Common myeloid progenitor, CD34-positive (primary cell): ENCODE data around the gene RCBTB1.

Source experiments
- CTCF ChIA-PET: fragments of 350-600 bp; sonication (Branson Sonifier 250); formaldehyde crosslinking; loops from one replicate; lab custom pipeline; 2021; ENCODE audit warnings: antibody characterized with exemption; lab: Charles Lee
- POLR2A ChIA-PET: fragments of 350-600 bp; sonication (Branson Sonifier 250); formaldehyde crosslinking; loops from one replicate; lab custom pipeline; 2021; ENCODE audit warnings: antibody characterized with exemption; lab: Charles Lee
- DNase-seq, 3 donors: peaks; one replicate each; pipeline versions ENCODE4 v3.0.0 to v3.0.0-alpha.2; 2013
- H3K27ac ChIP-seq, 2 experiments: 1 replicate in 1 of 2; 2 replicates in 1 of 2; pipeline ENCODE4 v1.7.0; 2013; ENCODE audit warnings: inconsistent platforms in 2 of 2, low read length in 2 of 2, mild to moderate bottlenecking in 2 of 2, low read depth in 1 of 2, moderate library complexity in 1 of 2; ENCODE audit not compliant: severe bottlenecking in 2 of 2, insufficient read depth in 1 of 2, poor library complexity in 1 of 2
- H3K27me3 ChIP-seq, 5 experiments: replicated peaks in 2 of 5; 1 replicate in 3 of 5; 2 replicates in 2 of 5; pipeline versions ENCODE4 v1.6.1 to v1.7.0; 2013; ENCODE audit warnings: low read length in 4 of 5, mild to moderate bottlenecking in 2 of 5, moderate library complexity in 2 of 5, inconsistent platforms in 1 of 5; ENCODE audit not compliant: insufficient read depth in 5 of 5, control insufficient read depth in 4 of 5
- H3K36me3 ChIP-seq, 4 experiments: 1 replicate in 2 of 4; 2 replicates in 2 of 4; pipeline versions ENCODE4 v1.6.1 to v1.7.0; 2013; ENCODE audit warnings: low read length in 3 of 4, control low read depth in 1 of 4, mild to moderate bottlenecking in 1 of 4; ENCODE audit not compliant: control insufficient read depth in 4 of 4, insufficient read depth in 4 of 4
- H3K4me1 ChIP-seq, 4 experiments: 1 replicate in 3 of 4; 2 replicates in 1 of 4; pipeline versions ENCODE4 v1.6.1 to v1.7.1; 2013; ENCODE audit warnings: low read length in 3 of 4, mild to moderate bottlenecking in 3 of 4, control low read depth in 1 of 4, inconsistent platforms in 1 of 4, moderate library complexity in 1 of 4; ENCODE audit not compliant: control insufficient read depth in 4 of 4, insufficient read depth in 4 of 4; ENCODE audit errors: control extremely low read depth in 1 of 4
- H3K4me3 ChIP-seq, 7 experiments: 1 replicate in 4 of 7; 2 replicates in 3 of 7; pipeline versions ENCODE4 v1.5.1 to v1.7.0; 2013; ENCODE audit warnings: mild to moderate bottlenecking in 7 of 7, low read length in 6 of 7, moderate library complexity in 6 of 7, inconsistent platforms in 2 of 7, low read depth in 2 of 7, control low read depth in 1 of 7; ENCODE audit not compliant: insufficient read depth in 4 of 7, control insufficient read depth in 1 of 7; ENCODE audit errors: extremely low read depth in 1 of 7
- H3K9me3 ChIP-seq, 5 experiments: 1 replicate in 4 of 5; 2 replicates in 1 of 5; pipeline versions ENCODE4 v1.6.1 to v1.7.1; 2013; ENCODE audit warnings: low read length in 4 of 5, mild to moderate bottlenecking in 2 of 5, inconsistent platforms in 1 of 5, low read depth in 1 of 5, moderate library complexity in 1 of 5; ENCODE audit not compliant: control insufficient read depth in 4 of 5, insufficient read depth in 2 of 5; ENCODE audit errors: control extremely low read depth in 1 of 5
- whole genome bisulfite sequencing: methylation state at CpG from one replicate; pipeline ENCODE4 v1.1.5; 2013; ENCODE audit not compliant: insufficient coverage; 5-methylcytosine and 5-hydroxymethylcytosine counted together

The RCBTB1 gene

GRCh38 chr13:49538404-49538803 lies 47.0 kb downstream of the RCBTB1 start:
- no peaks in the 10 kb centered on the region for H3K27me3 ChIP-seq
- 100% methylated on average over 1 of the region's 2 CpGs for WGBS
- peaks cover 16 to 32% (median 27%) of the 10 kb centered on the region in 4 experiments for H3K4me1 ChIP-seq
- DNase-seq: no peak
- peaks cover 8 to 40% (median 15%) of the 10 kb centered on the region in 4 experiments for H3K36me3 ChIP-seq
- no peak overlapping the region for H3K27ac ChIP-seq
- ChIA-PET CTCF (interaction anchor here (1.0 to 1.6 kb wide), 6 partner anchors 12 to 66 kb away, joined by 3 to 8 read pairs (median 4); no protein-coding TSS in a partner anchor), POLR2A (interaction anchor here (0.6 kb wide), 1 partner anchor 90 kb away, joined by 3 read pairs; the partner anchor contains the start of gene ARL11)
- no peaks in the 10 kb centered on the region for H3K9me3 ChIP-seq
- H3K4me3 ChIP-seq: no peak overlapping the region

GRCh38 chr13:49536144-49536873 lies 49.0 kb downstream of the RCBTB1 start:
- Histone ChIP-seq H3K36me3 (peaks cover 11 to 43% (median 13%) of the 10 kb centered on the region in 4 experiments), H3K9me3 (no peaks in the 10 kb centered on the region), H3K4me3 (peak overlapping the region in 1 of 7 experiments; percentile 4), H3K27me3 (no peaks in the 10 kb centered on the region), H3K27ac (no peak overlapping the region), H3K4me1 (peaks cover 16 to 51% (median 34%) of the 10 kb centered on the region in 4 experiments)
- CTCF ChIA-PET: interaction anchor here (0.7 to 1.6 kb wide), 5 partner anchors 24 to 72 kb away, joined by 3 to 5 read pairs (median 3); no protein-coding TSS in a partner anchor
- DNase-seq: no peak
- WGBS: 71% methylated on average over 6 of the region's 7 CpGs
- POLR2A ChIA-PET: no interaction called here

GRCh38 chr13:49533591-49534269 lies 51.6 kb downstream of the RCBTB1 start:
- Histone ChIP-seq H3K27me3 (no peaks in the 10 kb centered on the region), H3K36me3 (peaks cover 6 to 31% (median 13%) of the 10 kb centered on the region in 4 experiments), H3K4me3 (peak overlapping the region in 1 of 7 experiments; percentile 58), H3K9me3 (no peaks in the 10 kb centered on the region), H3K4me1 (peaks cover 20 to 54% (median 29%) of the 10 kb centered on the region in 4 experiments), H3K27ac (peak overlapping the region; percentile 41 to 56)
- POLR2A ChIA-PET: no interaction called here
- peak; percentile 43 to 84 (median 79) for DNase-seq
- WGBS: 19% methylated on average over 7 of the region's 7 CpGs
- CTCF ChIA-PET: no interaction called here

- DNase-seq: no peak
- H3K4me1 ChIP-seq: peaks cover 20 to 61% (median 29%) of the 10 kb centered on the region in 4 experiments
- peak overlapping the region in 1 of 7 experiments; percentile 2 for H3K4me3 ChIP-seq
- H3K27me3 ChIP-seq: no peaks in the 10 kb centered on the region
- H3K36me3 ChIP-seq: peaks cover 11 to 34% (median 12%) of the 10 kb centered on the region in 4 experiments
- peak overlapping the region in 1 of 2 experiments; percentile 25 for H3K27ac ChIP-seq
- POLR2A ChIA-PET: no interaction called here
- CTCF ChIA-PET: interaction anchor here (1.1 to 1.4 kb wide), 3 partner anchors 10 to 37 kb away, joined by 3 to 5 read pairs (median 4); partner anchors contain the start of gene PHF11
- H3K9me3 ChIP-seq: no peaks in the 10 kb centered on the region
Observed at GRCh38 chr13:49533011-49533410, 52.3 kb downstream of the RCBTB1 start.

GRCh38 chr13:49532593-49532992 lies 52.8 kb downstream of the RCBTB1 start:
- ChIA-PET CTCF (interaction anchor here (0.7 to 1.4 kb wide), 4 partner anchors 9 to 37 kb away, joined by 3 to 5 read pairs (median 4); partner anchors contain the start of gene PHF11), POLR2A (no interaction called here)
- H3K27ac ChIP-seq: peak overlapping the region in 1 of 2 experiments; percentile 25
- no peaks in the 10 kb centered on the region for H3K27me3 ChIP-seq
- H3K9me3 ChIP-seq: no peaks in the 10 kb centered on the region
- no peak for DNase-seq
- H3K36me3 ChIP-seq: peaks cover 7 to 31% (median 10%) of the 10 kb centered on the region in 4 experiments
- WGBS: 100% methylated on average over 1 of the region's 1 CpG
- peak overlapping the region in 1 of 7 experiments; percentile 2 for H3K4me3 ChIP-seq
- peaks cover 20 to 65% (median 29%) of the 10 kb centered on the region in 4 experiments for H3K4me1 ChIP-seq

- Histone ChIP-seq H3K4me1 (peaks cover 20 to 78% (median 27%) of the 10 kb centered on the region in 4 experiments), H3K27me3 (no peaks in the 10 kb centered on the region), H3K36me3 (peaks cover 7 to 24% (median 17%) of the 10 kb centered on the region in 4 experiments), H3K4me3 (peak overlapping the region in 3 of 7 experiments; percentile 1 to 11 (median 2)), H3K9me3 (no peaks in the 10 kb centered on the region), H3K27ac (peak overlapping the region; percentile 64 to 82)
- ChIA-PET POLR2A (interaction anchor here (1.1 to 1.2 kb wide), 2 partner anchors 67 to 266 kb away, joined by 3 to 10 read pairs; no protein-coding TSS in a partner anchor), CTCF (interaction anchor here (0.9 to 1.5 kb wide), 3 partner anchors 14 to 79 kb away, joined by 3 to 4 read pairs (median 3); no protein-coding TSS in a partner anchor)
- peak; percentile 81 to 92 (median 90) for DNase-seq
- WGBS: 7% methylated on average over 2 of the region's 7 CpGs
Observed at GRCh38 chr13:49530457-49530856, 54.9 kb downstream of the RCBTB1 start.
